ENCODE data around the gene PAK5.

PAK5 gene

GRCh38 chr20:9615118-9615517, 223.8 kb downstream of the PAK5 start:
- FAIRE-seq: no peak

- no peak for FAIRE-seq
Measured at GRCh38 chr20:9613871-9614270, 225.0 kb downstream of the PAK5 start.

GRCh38 chr20:9611921-9612320, 227.0 kb downstream of the PAK5 start:
- FAIRE-seq: no peak

GRCh38 chr20:9610665-9611064, 228.2 kb downstream of the PAK5 start:
- no peak for FAIRE-seq

- FAIRE-seq: peak; percentile 96
Measured at GRCh38 chr20:9609887-9610502, 228.9 kb downstream of the PAK5 start.

- no peak for FAIRE-seq
Measured at GRCh38 chr20:9608639-9609340, 230.1 kb downstream of the PAK5 start.

- no peak for FAIRE-seq
Measured at GRCh38 chr20:9602847-9603183, 236.1 kb downstream of the PAK5 start.

GRCh38 chr20:9600562-9600961, 238.3 kb downstream of the PAK5 start:
- FAIRE-seq: no peak

- no peak for FAIRE-seq
Measured at GRCh38 chr20:9597547-9597946, 241.3 kb downstream of the PAK5 start.

- FAIRE-seq: no peak
Measured at GRCh38 chr20:9595763-9596162, 243.1 kb downstream of the PAK5 start.

- FAIRE-seq: peak; percentile 66
Measured at GRCh38 chr20:9594284-9594875, 244.5 kb downstream of the PAK5 start.

- no peak for FAIRE-seq
Measured at GRCh38 chr20:9592419-9592818, 246.5 kb downstream of the PAK5 start.

- FAIRE-seq: no peak
Measured at GRCh38 chr20:9591080-9591479, 247.8 kb downstream of the PAK5 start.

GRCh38 chr20:9590189-9590588, 248.7 kb downstream of the PAK5 start:
- FAIRE-seq: peak; percentile 9

GRCh38 chr20:9588706-9589105, 250.2 kb downstream of the PAK5 start:
- no peak for FAIRE-seq

GRCh38 chr20:9583151-9583550, 255.7 kb downstream of the PAK5 start:
- FAIRE-seq: no peak

- FAIRE-seq: no peak
Measured at GRCh38 chr20:9582137-9582536, 256.7 kb downstream of the PAK5 start.

GRCh38 chr20:9581509-9581908, 257.4 kb downstream of the PAK5 start:
- no peak for FAIRE-seq

GRCh38 chr20:9578594-9578993, 260.3 kb downstream of the PAK5 start:
- no peak for FAIRE-seq

- no peak for FAIRE-seq
Measured at GRCh38 chr20:9577397-9577796, 261.5 kb downstream of the PAK5 start.

- no peak for FAIRE-seq
Measured at GRCh38 chr20:9576695-9577094, 262.2 kb downstream of the PAK5 start.

GRCh38 chr20:9575836-9576235, 263.0 kb downstream of the PAK5 start:
- no peak for FAIRE-seq

GRCh38 chr20:9574776-9575175, 264.1 kb downstream of the PAK5 start:
- no peak for FAIRE-seq

GRCh38 chr20:9574181-9574580, 264.7 kb downstream of the PAK5 start:
- FAIRE-seq: no peak

Measured in islet of Langerhans (tissue), 1 donor.